IMR-90 (cell line): ENCODE results near the gene NEMF. TPM values are rescaled to one million over a fixed set of nuclear protein-coding genes. Genes with fewer than 3 reads are reported as not detected.

Source experiments
- ATAC-seq: fragments of 200-7000 bp; cut with Tn5 transposase; 2 replicates; pipeline ENCODE4 v1.9.1; 2020; ENCODE audit warnings: low read depth, mild to moderate bottlenecking, moderate library complexity
- BruUV-seq: library from RNA; stranded (reverse); fragments of 400-500 nt; replicated peaks from 2 replicates; lab custom pipeline; 2021; lab: Mats Ljungman, UMichigan
- CTCF ChIA-PET: fragments of 300-600 bp; formaldehyde crosslinking; extraction: SDS; loops from one replicate; lab custom pipeline; 2021; ENCODE audit warnings: antibody characterized with exemption; lab: Yijun Ruan, JAX
- POLR2A ChIA-PET: fragments of 300-600 bp; sonication (Branson Sonifier 250); formaldehyde crosslinking; loops from one replicate; lab custom pipeline; 2022; ENCODE audit warnings: antibody characterized with exemption; ENCODE audit not compliant: unreplicated experiment; lab: Charles Lee
- DNase-seq: peaks from one replicate; pipeline ENCODE4 v3.0.0; 2013
- H2AFZ ChIP-seq: replicated peaks from 2 replicates; pipeline ENCODE3; 2013; ENCODE audit warnings: low read length, mild to moderate bottlenecking; ENCODE audit not compliant: poor library complexity
- H2AK5ac ChIP-seq: 2 replicates; pipeline ENCODE4 v1.6.1; 2013; ENCODE audit warnings: low read depth, low read length, inconsistent platforms
- H2AK9ac ChIP-seq: replicated peaks from 2 replicates; pipeline ENCODE3; 2013; ENCODE audit warnings: mild to moderate bottlenecking, low read depth, low read length, moderate library complexity; ENCODE audit not compliant: poor library complexity
- H2BK120ac ChIP-seq: 2 replicates; pipeline ENCODE4 v1.6.1; 2013; ENCODE audit warnings: low read depth, low read length, inconsistent platforms
- H2BK15ac ChIP-seq: 3 replicates; pipeline ENCODE4 v1.6.1; 2013; ENCODE audit warnings: low read depth, low read length, inconsistent platforms
- H2BK20ac ChIP-seq: 2 replicates; pipeline ENCODE4 v1.6.1; 2013; ENCODE audit warnings: low read depth, mild to moderate bottlenecking, inconsistent platforms, low read length, moderate library complexity
- H2BK5ac ChIP-seq: 2 replicates; pipeline ENCODE4 v1.6.1; 2013; ENCODE audit warnings: mild to moderate bottlenecking, low read depth, low read length, inconsistent platforms; ENCODE audit not compliant: poor library complexity, severe bottlenecking
- H3K14ac ChIP-seq: replicated peaks from 2 replicates; pipeline ENCODE4 v1.6.1; 2013; ENCODE audit warnings: low read depth, low read length, inconsistent platforms
- H3K18ac ChIP-seq: 2 replicates; pipeline ENCODE4 v1.6.1; 2013; ENCODE audit warnings: low read depth, low read length, control low read depth
- H3K23ac ChIP-seq: 2 replicates; pipeline ENCODE4 v1.6.1; 2013; ENCODE audit warnings: low read depth, low read length, inconsistent platforms
- H3K27ac ChIP-seq: 2 replicates; pipeline ENCODE4 v1.5.1; 2013; ENCODE audit warnings: mild to moderate bottlenecking, control low read depth, low read length; ENCODE audit not compliant: insufficient read depth
- H3K27me3 ChIP-seq: 2 replicates; pipeline ENCODE4 v1.6.1; 2013; ENCODE audit warnings: low read length; ENCODE audit not compliant: control insufficient read depth, insufficient read depth
- H3K36me3 ChIP-seq: 2 replicates; pipeline ENCODE4 v1.6.1; 2013; ENCODE audit warnings: low read length, mixed read lengths; ENCODE audit not compliant: control insufficient read depth, insufficient read depth
- H3K4ac ChIP-seq: 2 replicates; pipeline ENCODE4 v1.6.1; 2013; ENCODE audit warnings: low read depth, low read length, inconsistent platforms
- H3K4me1 ChIP-seq: 2 replicates; pipeline ENCODE4 v1.6.1; 2013; ENCODE audit warnings: low read length, mixed read lengths; ENCODE audit not compliant: control insufficient read depth, insufficient read depth
- H3K4me2 ChIP-seq: 2 replicates; pipeline ENCODE4 v1.6.1; 2013; ENCODE audit warnings: low read depth, mild to moderate bottlenecking, control low read depth, low read length, moderate library complexity
- H3K4me3 ChIP-seq: 2 replicates; pipeline ENCODE4 v1.5.1; 2013; ENCODE audit warnings: low read depth, mild to moderate bottlenecking, control low read depth, low read length, moderate library complexity; ENCODE audit not compliant: insufficient read depth
- H3K56ac ChIP-seq: 2 replicates; pipeline ENCODE4 v1.6.1; 2013; ENCODE audit warnings: low read length, inconsistent platforms; ENCODE audit not compliant: insufficient read depth; ENCODE audit errors: extremely low read depth
- H3K79me1 ChIP-seq, 2 experiments: 2 replicates each; pipeline ENCODE4 v1.6.1; 2013; ENCODE audit warnings: low read length in 2 of 2, inconsistent platforms in 1 of 2, low read depth in 1 of 2
- H3K9ac ChIP-seq: 2 replicates; pipeline ENCODE4 v1.6.1; 2013; ENCODE audit warnings: low read depth, low read length, control low read depth
- H3K9me1 ChIP-seq: 2 replicates; pipeline ENCODE4 v1.6.1; 2013; ENCODE audit warnings: low read length, inconsistent platforms; ENCODE audit not compliant: insufficient read depth
- H3K9me3 ChIP-seq: 2 replicates; pipeline ENCODE4 v1.6.1; 2013; ENCODE audit warnings: low read length; ENCODE audit not compliant: control insufficient read depth, insufficient read depth
- H4K20me1 ChIP-seq: 2 replicates; pipeline ENCODE4 v1.6.1; 2013; ENCODE audit warnings: low read length, inconsistent platforms; ENCODE audit not compliant: insufficient read depth
- H4K5ac ChIP-seq: 2 replicates; pipeline ENCODE4 v1.6.1; 2013; ENCODE audit warnings: mild to moderate bottlenecking, low read depth, low read length, control low read depth
- H4K8ac ChIP-seq, 2 experiments: 2 replicates each; pipeline ENCODE4 v1.6.1; 2013; ENCODE audit warnings: low read depth in 2 of 2, low read length in 2 of 2, control low read depth in 1 of 2, inconsistent platforms in 1 of 2
- H4K91ac ChIP-seq: 2 replicates; pipeline ENCODE4 v1.6.1; 2013; ENCODE audit warnings: low read depth, low read length, inconsistent platforms; ENCODE audit not compliant: insufficient read depth
- BHLHE40 ChIP-seq: fragments of 150-350 bp; IDR thresholded peaks from 2 replicates; pipeline ENCODE4 v1.6.1; 2016; ENCODE audit warnings: mild to moderate bottlenecking, low read depth, low read length
- CEBPB ChIP-seq: IDR thresholded peaks from 2 replicates; pipeline ENCODE4 v1.6.1; 2012; ENCODE audit warnings: low read depth, low read length, improper control_type of control experiment
- CHD1 ChIP-seq: IDR thresholded peaks from 2 replicates; pipeline ENCODE4 v1.6.1; 2012; ENCODE audit warnings: low read depth, low read length, improper control_type of control experiment
- ELK1 ChIP-seq: fragments of 150-350 bp; IDR thresholded peaks from 2 replicates; pipeline ENCODE4 v1.6.1; 2016; ENCODE audit warnings: low read depth, mild to moderate bottlenecking, low read length, moderate library complexity, borderline replicate concordance
- MAFK ChIP-seq: IDR thresholded peaks from 2 replicates; pipeline ENCODE4 v1.6.1; 2012; ENCODE audit warnings: low read depth, low read length, improper control_type of control experiment
- MAZ ChIP-seq: IDR thresholded peaks from 2 replicates; pipeline ENCODE4 v1.6.1; 2012; ENCODE audit warnings: low read depth, mild to moderate bottlenecking, low read length, improper control_type of control experiment, moderate library complexity, borderline replicate concordance
- NFE2L2 ChIP-seq: fragments of 150-350 bp; IDR thresholded peaks from 2 replicates; pipeline ENCODE4 v1.6.1; 2016; ENCODE audit warnings: low read depth, mild to moderate bottlenecking, low read length
- POLR2A ChIP-seq: IDR thresholded peaks from 2 replicates; pipeline ENCODE4 v1.6.1; 2012; ENCODE audit warnings: mild to moderate bottlenecking, low read depth, low read length
- RAD21 ChIP-seq: IDR thresholded peaks from 2 replicates; pipeline ENCODE4 v1.6.1; 2012; ENCODE audit warnings: low read length, improper control_type of control experiment
- RCOR1 ChIP-seq: IDR thresholded peaks from 2 replicates; pipeline ENCODE4 v1.6.1; 2012; ENCODE audit warnings: mild to moderate bottlenecking, low read length, improper control_type of control experiment; ENCODE audit not compliant: insufficient replicate concordance
- SMC3 ChIP-seq: fragments of 150-350 bp; IDR thresholded peaks from 2 replicates; pipeline ENCODE4 v1.6.1; 2016; ENCODE audit warnings: low read depth, mild to moderate bottlenecking, antibody characterized with exemption, low read length, moderate library complexity
- WGBS, 2 experiments: methylation state at CpG; one replicate each; pipeline versions ENCODE4 v1.1.5 to v1.1.7; 2013; ENCODE audit warnings: missing lambda C conversion rate in 2 of 2; ENCODE audit not compliant: insufficient read length in 1 of 2; ENCODE audit errors: extremely low coverage in 2 of 2; 5-methylcytosine and 5-hydroxymethylcytosine counted together
- dilution Hi-C: fragments of 300-500 bp; cut with HindIII; formaldehyde crosslinking; loops from one replicate; pipeline ENCODE4 v1.14.3; 2018; ENCODE audit warnings: low sequenced_read_pairs; ENCODE audit not compliant: unreplicated experiment
- in situ Hi-C: fragments of 300-500 bp; cut with MboI; formaldehyde crosslinking; loops from 3 replicates; pipeline ENCODE4 v1.14.3; 2019; ENCODE audit warnings: low sequenced_read_pairs, inconsistent platforms, mixed read lengths
- intact Hi-C: fragments of 100-400 bp; cut with micrococcal nuclease; formaldehyde crosslinking; loops from 2 replicates; pipeline ENCODE4 v1.10.0; 2022
- polyA plus RNA-seq, 3 experiments: library from polyadenylated mRNA; depleted of rRNA; stranded (reverse); fragments of >200 nt; gene quantifications; 2 replicates each; pipeline ENCODE4 v1.2.3, GENCODE V29; 2012; ENCODE audit warnings: low replicate concordance in 1 of 3
- total RNA-seq: library from RNA; depleted of rRNA; stranded (reverse); fragments of >200 nt; gene quantifications from 2 replicates; pipeline ENCODE4 v1.2.3, GENCODE V29; 2012
- TF ChIP-seq, protein P1 (sequence below): fragments of 150-350 bp; IDR thresholded peaks from 2 replicates; pipeline ENCODE4 v1.6.1; 2017; ENCODE audit warnings: mild to moderate bottlenecking, antibody characterized with exemption, low read length, low read depth

The NEMF gene
- total and polyA plus RNA-seq, 2 of the 4 experiments (the other 2 are of a cell fraction), result 19.5 to 30.5 TPM

GRCh38 chr14:49893309-49894213 is 41.0 kb upstream of the NEMF start:
- DNase-seq (no peak), ATAC-seq (peak; percentile 55)
- Histone ChIP-seq H3K9ac (peak overlapping the region; percentile 95), H3K18ac (peak overlapping the region; percentile 48), H3K27me3 (no peaks in the 10 kb centered on the region), H3K14ac (peak overlapping the region; percentile 97), H3K79me1 (peaks cover 10 to 23% of the 10 kb centered on the region in 2 experiments), H3K4me1 (peaks cover 4% of the 10 kb centered on the region), H2BK5ac (peak overlapping the region; percentile 87), H3K36me3 (peaks cover 5% of the 10 kb centered on the region), H2BK120ac (peak overlapping the region; percentile 71), H4K20me1 (peaks cover 46% of the 10 kb centered on the region), H2BK20ac (no peak overlapping the region), H2BK15ac (no peak overlapping the region; the same call in 1 of the 3 replicates), H3K9me1 (peaks cover 9% of the 10 kb centered on the region; the same call in 1 of the 2 replicates), H2AK5ac (peak overlapping the region; percentile 94), H2AFZ (peak overlapping the region; percentile 94), H3K4me3 (peak overlapping the region; percentile 84), H3K56ac (peak overlapping the region; percentile 90), H4K5ac (peak overlapping the region; percentile 63), H4K8ac (peak overlapping the region; percentile 85 to 88), H2AK9ac (peak overlapping the region; percentile 99), H3K23ac (peak overlapping the region; percentile 96), H3K4me2 (peak overlapping the region; percentile 85), H3K27ac (peak overlapping the region; percentile 94), H4K91ac (peak overlapping the region; percentile 94), H3K9me3 (no peaks in the 10 kb centered on the region), H3K4ac (peak overlapping the region; percentile 96)
- no peak for TF ChIP-seq ELK1
- TF ChIP-seq SMC3, result no peak
- TF ChIP-seq MAFK, result no peak
- no peak; the same call in 1 of the 2 replicates for TF ChIP-seq POLR2A
- peak; percentile 27; the same call in 1 of the 2 replicates for TF ChIP-seq RAD21
- TF ChIP-seq CHD1, result 0 out of 2 replicates have a peak, but pooled peaks have one; percentile 78
- TF ChIP-seq NFE2L2, result no peak
- TF ChIP-seq, protein P1, sequence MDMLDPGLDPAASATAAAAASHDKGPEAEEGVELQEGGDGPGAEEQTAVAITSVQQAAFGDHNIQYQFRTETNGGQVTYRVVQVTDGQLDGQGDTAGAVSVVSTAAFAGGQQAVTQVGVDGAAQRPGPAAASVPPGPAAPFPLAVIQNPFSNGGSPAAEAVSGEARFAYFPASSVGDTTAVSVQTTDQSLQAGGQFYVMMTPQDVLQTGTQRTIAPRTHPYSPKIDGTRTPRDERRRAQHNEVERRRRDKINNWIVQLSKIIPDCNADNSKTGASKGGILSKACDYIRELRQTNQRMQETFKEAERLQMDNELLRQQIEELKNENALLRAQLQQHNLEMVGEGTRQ, result no peak
- TF ChIP-seq MAZ, result no peak
- TF ChIP-seq CEBPB, result no peak
- no peak for TF ChIP-seq BHLHE40
- no peak for TF ChIP-seq RCOR1
- ChIA-PET POLR2A (no interaction called here), CTCF (interaction anchor here (0.6 kb wide), 1 partner anchor 12 kb away, joined by 3 read pairs; no protein-coding TSS in a partner anchor)
- 2% methylated on average over 52 of the region's 85 CpGs; no CpG with 5 or more reads in 1 of the 2 experiments for WGBS, 2 experiments
- in situ Hi-C loops (no loop called here), intact Hi-C loops (loop anchor here (1.0 to 2.0 kb wide), 3 partner anchors 79 to 107 kb away; no protein-coding TSS in a partner anchor), dilution Hi-C loops (no loop called here)
- BruUV-seq, result TSS peak; percentile 49
